Transverse colon (tissue), 4 donors: ENCODE measurements around the gene LPIN1. TPM values are rescaled to one million over a fixed set of nuclear protein-coding genes. Genes with fewer than 3 reads are reported as not detected.
A peak's percentile ranks its signal among the peaks of the same experiment; 100 is the strongest.

Source experiments
- DNase-seq: peaks from one replicate; pipeline ENCODE4 v3.0.0-alpha.2; 2019
- H3K27ac ChIP-seq, 4 donors: fragments of 200-600 bp; sonication (generic); 2 replicates each; pipeline ENCODE4 v1.5.1; 2016 to 2018; ENCODE audit warnings: inconsistent platforms in 4 of 4
- H3K27me3 ChIP-seq: fragments of 200-600 bp; sonication (generic); 2 replicates; pipeline ENCODE4 v1.5.1; 2017; ENCODE audit warnings: inconsistent platforms
- H3K36me3 ChIP-seq, 4 donors: fragments of 200-600 bp; sonication (generic); 2 replicates each; pipeline ENCODE4 v1.5.1; 2017 to 2019; ENCODE audit warnings: inconsistent platforms in 4 of 4
- H3K4me1 ChIP-seq, 4 donors: fragments of 200-600 bp; sonication (generic); 2 replicates each; pipeline ENCODE4 v1.5.1; 2017 to 2020; ENCODE audit warnings: inconsistent platforms in 4 of 4
- H3K4me3 ChIP-seq, 4 donors: fragments of 200-600 bp; sonication (generic); 1 replicate in 1 of 4; 2 replicates in 3 of 4; pipeline versions ENCODE4 v1.5.1 to v1.6.1; 2017 to 2019; ENCODE audit warnings: inconsistent platforms in 4 of 4
- H3K9me3 ChIP-seq, 2 donors: fragments of 200-600 bp; sonication (generic); 2 replicates each; pipeline ENCODE4 v1.5.1; 2017 to 2019; ENCODE audit warnings: inconsistent platforms in 2 of 2
- CTCF ChIP-seq, 5 experiments: fragments of 200-600 bp in 3 of 5; fragments of 450-650 bp in 2 of 5; sonication (generic) in 3 of 5; IDR thresholded peaks; 1 replicate in 2 of 5; 2 replicates in 3 of 5; pipeline ENCODE4 v1.5.1; 2016 to 2017; ENCODE audit warnings: antibody characterized with exemption in 5 of 5, inconsistent platforms in 3 of 5, mild to moderate bottlenecking in 2 of 5, moderate library complexity in 1 of 5
- EP300 ChIP-seq: sonication (generic); formaldehyde crosslinking; IDR thresholded peaks from one replicate; pipeline ENCODE4 v1.6.1; 2017; ENCODE audit warnings: antibody characterized with exemption, low read depth
- POLR2A ChIP-seq: fragments of 450-650 bp; IDR thresholded peaks from one replicate; pipeline ENCODE4 v1.6.1; 2016; ENCODE audit warnings: antibody characterized with exemption, mild to moderate bottlenecking, moderate library complexity
- POLR2AphosphoS5 ChIP-seq, 3 donors: sonication (generic); formaldehyde crosslinking; IDR thresholded peaks; one replicate each; pipeline ENCODE4 v1.6.1; 2016; ENCODE audit warnings: antibody characterized with exemption in 3 of 3
- WGBS, 2 donors: methylation state at CpG; one replicate each; pipeline ENCODE4 v1.1.5; 2018; ENCODE audit warnings: low coverage in 1 of 2; 5-methylcytosine and 5-hydroxymethylcytosine counted together
- in situ Hi-C, 4 donors: fragments of 200-750 bp; cut with MboI; loops; one replicate each; pipeline versions ENCODE4 v1.15.0 to v1.15.1; 2017; ENCODE audit warnings: low sequenced_read_pairs in 3 of 4, low pct_ligation_motif_present in 1 of 4, low pct_unique_long_range_greater_than_20kb in 1 of 4
- intact Hi-C: fragments of 100-400 bp; cut with DNase I; formaldehyde crosslinking; loops from one replicate; pipeline ENCODE4 v1.15.1; 2023; ENCODE audit warnings: low total_unique reads
- total RNA-seq, 4 donors: library from RNA; depleted of rRNA; stranded (reverse); fragments of >200 nt; gene quantifications; one replicate each; pipeline ENCODE4 v1.1.0, GENCODE V29; 2016

The LPIN1 gene
- total RNA-seq, 4 donors from 2014 or later, result 19.7 to 62.1 (median 26.6) TPM

GRCh38 chr2:11709293-11709692, 37.1 kb upstream of the LPIN1 start:
- H3K4me3 ChIP-seq, result no peak overlapping the region
- 90 to 94% methylated on average over 7 to 8 of the region's 8 CpGs for WGBS, 2 donors
- H3K27ac ChIP-seq, result no peak overlapping the region
- DNase-seq, result no peak
- H3K9me3 ChIP-seq, result no peaks in the 10 kb centered on the region
- no peaks in the 10 kb centered on the region for H3K27me3 ChIP-seq
- peaks cover 0 to 8% (median 0%) of the 10 kb centered on the region in 4 donors for H3K4me1 ChIP-seq
- TF ChIP-seq POLR2A (no peak), EP300 (no peak), CTCF (IDR thresholded peaks at IDR 0.05) (no peak), POLR2AphosphoS5 (IDR thresholded peaks at IDR 0.05) (no peak)
- H3K36me3 ChIP-seq, result no peaks in the 10 kb centered on the region
- in situ Hi-C loops, result no loop called here
- intact Hi-C loops, result no loop called here

GRCh38 chr2:11710210-11710609, 36.2 kb upstream of the LPIN1 start:
- no peak for DNase-seq
- peaks cover 0 to 8% (median 0%) of the 10 kb centered on the region in 4 donors for H3K4me1 ChIP-seq
- TF ChIP-seq CTCF (IDR thresholded peaks at IDR 0.05) (no peak), POLR2AphosphoS5 (IDR thresholded peaks at IDR 0.05) (no peak), EP300 (no peak), POLR2A (no peak)
- H3K27ac ChIP-seq, result peak overlapping the region in 2 of 4 donors; percentile 21 to 43
- in situ Hi-C loops (no loop called here), intact Hi-C loops (loop anchor here (5.0 kb wide), 1 partner anchor 728 kb away; no protein-coding TSS in a partner anchor)
- WGBS, 2 donors, result 66 to 75% methylated on average over 2 to 3 of the region's 3 CpGs
- H3K27me3 ChIP-seq, result no peaks in the 10 kb centered on the region
- H3K4me3 ChIP-seq, result no peak overlapping the region
- no peaks in the 10 kb centered on the region for H3K9me3 ChIP-seq
- H3K36me3 ChIP-seq, result no peaks in the 10 kb centered on the region

GRCh38 chr2:11710632-11711353, 35.6 kb upstream of the LPIN1 start:
- no peaks in the 10 kb centered on the region for H3K9me3 ChIP-seq
- no peaks in the 10 kb centered on the region for H3K36me3 ChIP-seq
- H3K4me3 ChIP-seq, result no peak overlapping the region
- WGBS, 2 donors, result 37 to 55% methylated on average over 3 of the region's 3 CpGs
- peaks cover 0 to 8% (median 0%) of the 10 kb centered on the region in 4 donors for H3K4me1 ChIP-seq
- in situ Hi-C loops (no loop called here), intact Hi-C loops (loop anchor here (5.0 kb wide), 1 partner anchor 728 kb away; no protein-coding TSS in a partner anchor)
- H3K27ac ChIP-seq, result peak overlapping the region in 2 of 4 donors; percentile 21 to 43
- no peak for DNase-seq
- TF ChIP-seq POLR2AphosphoS5 (IDR thresholded peaks at IDR 0.05), result no peak
- TF ChIP-seq POLR2A, result no peak
- TF ChIP-seq CTCF (IDR thresholded peaks at IDR 0.05), result no peak
- TF ChIP-seq EP300, result no peak
- H3K27me3 ChIP-seq, result no peaks in the 10 kb centered on the region

GRCh38 chr2:11711354-11711716, 35.1 kb upstream of the LPIN1 start:
- H3K27me3 ChIP-seq, result no peaks in the 10 kb centered on the region
- 72 to 86% methylated on average over 1 of the region's 1 CpG for WGBS, 2 donors
- intact Hi-C loops (loop anchor here (5.0 kb wide), 1 partner anchor 729 kb away; no protein-coding TSS in a partner anchor), in situ Hi-C loops (no loop called here)
- no peak overlapping the region for H3K27ac ChIP-seq
- TF ChIP-seq CTCF (IDR thresholded peaks at IDR 0.05), result no peak
- no peak for TF ChIP-seq POLR2A
- no peak for TF ChIP-seq POLR2AphosphoS5 (IDR thresholded peaks at IDR 0.05)
- TF ChIP-seq EP300, result no peak
- no peak for DNase-seq
- no peaks in the 10 kb centered on the region for H3K36me3 ChIP-seq
- no peaks in the 10 kb centered on the region for H3K9me3 ChIP-seq
- H3K4me1 ChIP-seq, result peaks cover 0 to 8% (median 0%) of the 10 kb centered on the region in 4 donors
- H3K4me3 ChIP-seq, result no peak overlapping the region
